ENCODE results near the gene AP3B1. TPM values are rescaled to one million over a fixed set of nuclear protein-coding genes. Genes with fewer than 3 reads are reported as not detected.

The AP3B1 gene
- total and polyA plus RNA-seq, 2 of the 8 experiments (the other 6 are each of a cell fraction or from before 2014, with no cell fraction given): 45.8 to 48.3 TPM

DNA sequence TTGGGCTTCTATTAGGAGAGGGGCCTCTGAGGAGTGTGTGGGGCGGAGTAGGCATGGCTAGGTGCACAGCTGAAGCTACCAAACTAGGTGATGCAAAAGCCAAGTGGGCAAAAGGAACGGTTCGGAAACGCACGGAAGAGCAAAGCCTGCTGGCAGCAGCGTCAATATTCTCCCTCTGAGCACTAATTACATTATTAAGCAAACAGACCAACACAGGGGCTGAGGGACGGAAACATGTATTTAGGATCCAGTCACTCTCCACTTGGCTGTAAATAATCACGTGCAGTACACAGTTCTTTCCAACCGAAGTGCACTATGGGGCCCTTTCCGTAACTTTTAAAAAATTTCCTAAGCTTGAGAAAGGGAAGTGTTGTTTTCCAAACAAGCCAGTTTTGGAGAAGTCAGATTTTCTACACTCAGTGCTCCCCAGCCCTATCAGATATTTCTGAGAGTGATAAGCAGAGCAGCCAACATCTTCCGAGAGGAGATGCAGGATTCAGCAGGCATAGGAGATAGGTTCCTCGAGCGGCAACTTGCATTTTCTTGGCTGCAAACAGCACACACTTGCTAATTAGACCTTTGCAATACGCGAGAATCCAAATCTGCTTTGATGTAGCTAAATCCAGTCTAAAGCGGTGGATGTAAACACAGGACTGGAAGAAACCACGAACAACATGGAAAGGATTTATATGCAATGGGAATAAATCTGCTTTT lies 301.2 kb downstream of the AP3B1 start (continued):
- TF ChIP-seq ZNF274 (IDR thresholded peaks at IDR 0.05; ENCODE audit: borderline replicate concordance, extremely low read depth, low read length) (no peak), CTCF (IDR thresholded peaks at IDR 0.05; ENCODE audit: control extremely low read depth in 1 of 3, insufficient read depth in 1 of 3, low read depth in 1 of 3, low read length in 3 of 3) (no peak), POLR2A (IDR thresholded peaks at IDR 0.05; ENCODE audit: control extremely low read depth in 1 of 2, low read depth in 2 of 2, low read length in 2 of 2) (no peak), PHF8 (conservative IDR thresholded peaks at IDR 0.05; ENCODE audit: low read depth, low read length) (no peak), KDM1A (IDR thresholded peaks at IDR 0.05; ENCODE audit: borderline replicate concordance, low read length) (no peak), SUZ12 (IDR thresholded peaks at IDR 0.05; ENCODE audit: low read length) (no peak), BACH1 (IDR thresholded peaks at IDR 0.05; ENCODE audit: low read length) (no peak)

Data from H1 (cell line).